ENCODE measurements around the gene CDH23. TPM values are rescaled to one million over a fixed set of nuclear protein-coding genes. Genes with fewer than 3 reads are reported as not detected.

The CDH23 gene
- total RNA-seq, 1 donor from 2014 or later: not detected

DNA sequence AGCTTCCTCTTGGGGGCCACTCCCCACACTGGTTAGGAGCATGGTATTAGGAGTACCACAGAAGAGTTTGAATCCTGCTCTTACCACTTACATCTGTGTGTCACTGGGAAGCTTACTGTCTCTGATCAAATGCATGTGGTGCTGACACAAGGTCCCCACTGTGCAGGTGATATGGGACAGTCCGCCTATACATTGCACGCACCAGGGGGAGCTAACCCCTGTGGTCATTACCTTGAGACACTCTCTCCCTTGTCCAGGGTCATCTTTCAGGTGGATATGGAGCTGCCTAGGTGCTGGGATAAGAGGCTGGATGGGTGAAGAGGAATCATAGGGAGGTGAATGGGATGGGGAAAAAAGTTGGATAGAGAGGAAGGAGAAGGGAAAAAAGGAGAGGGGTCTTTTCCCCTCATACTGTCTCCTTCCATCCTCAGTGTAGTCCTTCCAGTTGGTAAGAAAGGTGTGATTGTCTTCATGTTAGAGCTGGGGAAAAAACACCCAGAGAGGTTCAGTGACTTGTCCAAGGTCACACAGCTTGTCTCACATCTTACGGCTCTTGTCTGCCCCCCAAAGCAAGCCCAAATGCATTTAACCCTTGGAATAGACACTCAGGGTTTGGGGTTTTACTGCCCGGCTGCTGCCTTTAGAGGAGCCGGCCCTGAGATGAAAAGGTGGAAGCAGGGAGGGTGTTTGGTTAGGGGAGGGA is 125.9 kb downstream of the CDH23 start:
- Mint-ChIP-seq H3K4me3 (ENCODE audit: unreplicated experiment) (no peak overlapping the region), H3K27ac (ENCODE audit: unreplicated experiment) (no peak overlapping the region), H3K27me3 (ENCODE audit: low read depth) (peaks cover 38% of the 10 kb centered on the region), H3K9me3 (ENCODE audit: low read depth) (no peaks in the 10 kb centered on the region), H3K4me1 (ENCODE audit: low read depth) (no peaks in the 10 kb centered on the region), H3K36me3 (ENCODE audit: low read depth) (peaks cover 1% of the 10 kb centered on the region)
- DNase-seq (ENCODE audit: low spot score): no peak
- TF ChIP-seq, protein P1, sequence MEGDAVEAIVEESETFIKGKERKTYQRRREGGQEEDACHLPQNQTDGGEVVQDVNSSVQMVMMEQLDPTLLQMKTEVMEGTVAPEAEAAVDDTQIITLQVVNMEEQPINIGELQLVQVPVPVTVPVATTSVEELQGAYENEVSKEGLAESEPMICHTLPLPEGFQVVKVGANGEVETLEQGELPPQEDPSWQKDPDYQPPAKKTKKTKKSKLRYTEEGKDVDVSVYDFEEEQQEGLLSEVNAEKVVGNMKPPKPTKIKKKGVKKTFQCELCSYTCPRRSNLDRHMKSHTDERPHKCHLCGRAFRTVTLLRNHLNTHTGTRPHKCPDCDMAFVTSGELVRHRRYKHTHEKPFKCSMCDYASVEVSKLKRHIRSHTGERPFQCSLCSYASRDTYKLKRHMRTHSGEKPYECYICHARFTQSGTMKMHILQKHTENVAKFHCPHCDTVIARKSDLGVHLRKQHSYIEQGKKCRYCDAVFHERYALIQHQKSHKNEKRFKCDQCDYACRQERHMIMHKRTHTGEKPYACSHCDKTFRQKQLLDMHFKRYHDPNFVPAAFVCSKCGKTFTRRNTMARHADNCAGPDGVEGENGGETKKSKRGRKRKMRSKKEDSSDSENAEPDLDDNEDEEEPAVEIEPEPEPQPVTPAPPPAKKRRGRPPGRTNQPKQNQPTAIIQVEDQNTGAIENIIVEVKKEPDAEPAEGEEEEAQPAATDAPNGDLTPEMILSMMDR (IDR thresholded peaks at IDR 0.05): no peak

DNA sequence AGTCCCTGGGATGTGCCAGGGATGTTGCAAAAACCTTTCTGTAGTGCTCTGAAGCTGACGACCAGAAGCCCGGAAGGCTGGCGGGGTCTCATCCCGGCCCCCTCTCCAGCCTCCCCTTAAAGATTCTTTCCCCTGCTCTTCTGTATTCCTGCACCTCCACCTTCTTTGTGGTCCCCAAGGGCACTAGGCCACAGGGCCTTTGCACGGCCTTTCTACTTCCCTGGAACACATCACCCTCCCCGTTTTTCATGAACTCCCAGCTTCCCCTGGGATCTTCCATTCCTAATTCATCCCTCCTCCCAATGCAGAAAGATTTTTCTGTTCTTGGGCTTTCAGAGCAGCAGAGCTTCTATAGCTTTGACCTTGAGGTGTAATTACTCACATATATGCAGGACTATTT is 127.0 kb downstream of the CDH23 start:
- peaks cover 1% of the 10 kb centered on the region for H3K36me3 Mint-ChIP-seq (ENCODE audit: low read depth)
- no peak overlapping the region for H3K4me3 Mint-ChIP-seq (ENCODE audit: unreplicated experiment)
- no peak overlapping the region for H3K27ac Mint-ChIP-seq (ENCODE audit: unreplicated experiment)
- TF ChIP-seq, protein P1 (IDR thresholded peaks at IDR 0.05): no peak
- no peak for DNase-seq (ENCODE audit: low spot score)
- peaks cover 40% of the 10 kb centered on the region for H3K27me3 Mint-ChIP-seq (ENCODE audit: low read depth)
- no peaks in the 10 kb centered on the region for H3K9me3 Mint-ChIP-seq (ENCODE audit: low read depth)
- H3K4me1 Mint-ChIP-seq (ENCODE audit: low read depth): no peaks in the 10 kb centered on the region

DNA sequence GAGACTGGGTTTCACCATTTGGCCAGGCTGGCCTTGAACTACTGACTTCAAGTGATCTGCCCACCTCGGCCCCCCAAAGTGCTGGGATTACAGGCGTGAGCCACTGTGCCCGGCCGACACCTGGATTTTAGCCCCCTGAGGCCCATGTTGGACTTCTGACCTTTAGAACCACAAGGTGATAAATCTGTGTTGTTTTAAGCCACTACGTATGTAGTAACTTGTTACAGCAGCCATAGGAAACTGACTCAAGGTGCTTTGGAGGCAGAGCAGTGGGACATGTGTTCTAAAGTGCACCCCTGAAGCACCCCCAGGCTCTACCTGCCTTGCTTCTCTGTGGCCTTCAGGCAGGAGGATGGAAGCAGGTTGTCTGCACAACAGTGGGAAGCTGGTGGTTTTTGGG is 128.4 kb downstream of the CDH23 start:
- no peak for DNase-seq (ENCODE audit: low spot score)
- Mint-ChIP-seq H3K27ac (ENCODE audit: unreplicated experiment) (no peak overlapping the region), H3K36me3 (ENCODE audit: low read depth) (peaks cover 1% of the 10 kb centered on the region), H3K4me1 (ENCODE audit: low read depth) (no peaks in the 10 kb centered on the region), H3K27me3 (ENCODE audit: low read depth) (peaks cover 42% of the 10 kb centered on the region), H3K4me3 (ENCODE audit: unreplicated experiment) (no peak overlapping the region), H3K9me3 (ENCODE audit: low read depth) (no peaks in the 10 kb centered on the region)
- TF ChIP-seq, protein P1 (IDR thresholded peaks at IDR 0.05): no peak

DNA sequence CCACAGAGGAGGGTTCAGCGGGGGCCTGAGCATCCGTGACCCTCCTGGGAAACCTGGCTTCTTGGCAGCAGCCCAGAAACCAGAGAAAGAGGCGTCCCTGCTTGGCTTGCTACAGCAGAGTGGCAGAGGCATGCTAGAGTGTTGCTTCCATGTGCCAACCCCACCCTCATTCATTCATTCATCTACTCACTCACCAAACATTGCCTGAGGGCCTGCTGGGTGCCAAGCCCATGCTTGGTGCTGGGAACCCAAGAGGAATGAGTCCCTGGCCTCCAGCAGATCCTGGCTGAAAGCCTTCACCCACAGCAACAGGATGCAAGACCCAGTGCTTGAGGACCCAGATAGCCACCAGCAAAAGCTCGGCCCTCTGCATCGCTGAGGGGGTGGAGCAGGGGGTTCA is 129.0 kb downstream of the CDH23 start:
- TF ChIP-seq, protein P1 (IDR thresholded peaks at IDR 0.05): no peak
- H3K27ac Mint-ChIP-seq (ENCODE audit: unreplicated experiment): no peak overlapping the region
- H3K36me3 Mint-ChIP-seq (ENCODE audit: low read depth): peaks cover 1% of the 10 kb centered on the region
- no peak for DNase-seq (ENCODE audit: low spot score)
- H3K27me3 Mint-ChIP-seq (ENCODE audit: low read depth): peaks cover 42% of the 10 kb centered on the region
- no peaks in the 10 kb centered on the region for H3K4me1 Mint-ChIP-seq (ENCODE audit: low read depth)
- H3K4me3 Mint-ChIP-seq (ENCODE audit: unreplicated experiment): no peak overlapping the region
- H3K9me3 Mint-ChIP-seq (ENCODE audit: low read depth): no peaks in the 10 kb centered on the region

DNA sequence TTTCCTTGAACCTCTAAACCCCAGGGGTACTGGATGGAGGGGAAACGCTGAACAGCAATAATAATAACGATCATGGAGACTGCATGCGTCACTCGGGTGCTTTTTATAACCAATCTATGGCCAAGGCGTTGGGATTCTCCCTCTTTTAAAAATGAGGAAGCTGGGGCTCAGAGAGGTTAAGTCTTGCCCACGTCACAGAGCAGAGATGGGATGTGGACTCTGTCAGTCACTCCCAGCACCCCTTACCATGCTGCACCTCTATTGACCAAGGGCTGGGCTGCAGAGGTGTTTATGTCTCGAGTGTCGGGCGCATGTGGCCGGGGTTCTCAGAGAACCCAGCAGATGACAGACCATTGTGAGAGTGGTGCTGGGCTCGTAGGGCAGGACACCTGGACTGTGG is 129.9 kb downstream of the CDH23 start:
- Mint-ChIP-seq H3K36me3 (ENCODE audit: low read depth) (no peaks in the 10 kb centered on the region), H3K27me3 (ENCODE audit: low read depth) (peaks cover 36% of the 10 kb centered on the region), H3K4me1 (ENCODE audit: low read depth) (no peaks in the 10 kb centered on the region), H3K9me3 (ENCODE audit: low read depth) (no peaks in the 10 kb centered on the region), H3K27ac (ENCODE audit: unreplicated experiment) (no peak overlapping the region), H3K4me3 (ENCODE audit: unreplicated experiment) (no peak overlapping the region)
- no peak for DNase-seq (ENCODE audit: low spot score)
- TF ChIP-seq, protein P1 (IDR thresholded peaks at IDR 0.05): no peak
